ENCODE results near the gene ZCCHC17. TPM values are rescaled to one million over a fixed set of nuclear protein-coding genes. Genes with fewer than 3 reads are reported as not detected.
"Not testable (repeated sequence)": the region's sequence is repeated elsewhere in the genome, so short reads cannot be mapped to it uniquely, and the experiment has no call there.

ZCCHC17 gene
- total RNA-seq, 1 donor, result 30.4 TPM

- no peak for DNase-seq (ENCODE audit: insufficient read length, low spot score, missing footprints)
- no peaks in the 10 kb centered on the region for H3K36me3 ChIP-seq (ENCODE audit: insufficient read depth, low read length)
- H3K27ac ChIP-seq (ENCODE audit: low read depth, low read length), result no peak overlapping the region
Observed at GRCh38 chr1:31381394-31382294, 84.8 kb downstream of the ZCCHC17 start.

GRCh38 chr1:31382379-31382989, 85.7 kb downstream of the ZCCHC17 start:
- TF ChIP-seq CTCF (IDR thresholded peaks at IDR 0.05; ENCODE audit: extremely low read depth, low read depth, low read length), result no peak
- Histone ChIP-seq H2AFZ (ENCODE audit: low read length) (no peak overlapping the region), H4K20me1 (ENCODE audit: insufficient read depth, low read length) (no peaks in the 10 kb centered on the region), H3K4me2 (ENCODE audit: insufficient read depth, low read length) (no peak overlapping the region), H3K4me3 (ENCODE audit: insufficient read depth, low read length) (no peak overlapping the region), H3K79me2 (ENCODE audit: insufficient read depth, low read length) (no peaks in the 10 kb centered on the region), H3K27ac (ENCODE audit: low read depth, low read length) (no peak overlapping the region), H3K27me3 (ENCODE audit: insufficient read depth, low read length) (no peaks in the 10 kb centered on the region), H3K36me3 (ENCODE audit: insufficient read depth, low read length) (no peaks in the 10 kb centered on the region), H3K9me3 (ENCODE audit: low read depth, low read length) (no peaks in the 10 kb centered on the region), H3K4me1 (ENCODE audit: insufficient read depth, low read length) (peaks cover 18% of the 10 kb centered on the region)
- DNase-seq (ENCODE audit: insufficient read length, low spot score, missing footprints), result no peak

More at GRCh38 chr1:31381394-31382294, 84.8 kb downstream of the ZCCHC17 start:
- no peak overlapping the region for H2AFZ ChIP-seq (ENCODE audit: low read length)
- H4K20me1 ChIP-seq (ENCODE audit: insufficient read depth, low read length), result no peaks in the 10 kb centered on the region
- H3K4me3 ChIP-seq (ENCODE audit: insufficient read depth, low read length), result no peak overlapping the region
- H3K27me3 ChIP-seq (ENCODE audit: insufficient read depth, low read length), result no peaks in the 10 kb centered on the region
- no peaks in the 10 kb centered on the region for H3K79me2 ChIP-seq (ENCODE audit: insufficient read depth, low read length)
- peak overlapping the region; percentile 7 for H3K4me2 ChIP-seq (ENCODE audit: insufficient read depth, low read length)
- peaks cover 18% of the 10 kb centered on the region for H3K4me1 ChIP-seq (ENCODE audit: insufficient read depth, low read length)
- TF ChIP-seq CTCF (IDR thresholded peaks at IDR 0.05; ENCODE audit: extremely low read depth, low read depth, low read length), result no peak
- H3K9me3 ChIP-seq (ENCODE audit: low read depth, low read length), result no peaks in the 10 kb centered on the region

- Histone ChIP-seq H3K27me3 (ENCODE audit: insufficient read depth, low read length) (no peaks in the 10 kb centered on the region), H3K36me3 (ENCODE audit: insufficient read depth, low read length) (no peaks in the 10 kb centered on the region), H3K4me1 (ENCODE audit: insufficient read depth, low read length) (peaks cover 18% of the 10 kb centered on the region), H3K79me2 (ENCODE audit: insufficient read depth, low read length) (no peaks in the 10 kb centered on the region), H2AFZ (ENCODE audit: low read length) (no peak overlapping the region), H3K27ac (ENCODE audit: low read depth, low read length) (no peak overlapping the region), H3K9me3 (ENCODE audit: low read depth, low read length) (no peaks in the 10 kb centered on the region), H4K20me1 (ENCODE audit: insufficient read depth, low read length) (no peaks in the 10 kb centered on the region), H3K4me2 (ENCODE audit: insufficient read depth, low read length) (no peak overlapping the region), H3K4me3 (ENCODE audit: insufficient read depth, low read length) (no peak overlapping the region)
- no peak for DNase-seq (ENCODE audit: insufficient read length, low spot score, missing footprints)
- no peak for TF ChIP-seq CTCF (IDR thresholded peaks at IDR 0.05; ENCODE audit: extremely low read depth, low read depth, low read length)
Observed at GRCh38 chr1:31383967-31384366, 87.1 kb downstream of the ZCCHC17 start.

- peaks cover 11% of the 10 kb centered on the region for H3K4me1 ChIP-seq (ENCODE audit: insufficient read depth, low read length)
- H4K20me1 ChIP-seq (ENCODE audit: insufficient read depth, low read length); H3K27me3 ChIP-seq (ENCODE audit: insufficient read depth, low read length); H3K9me3 ChIP-seq (ENCODE audit: low read depth, low read length); H3K4me3 ChIP-seq (ENCODE audit: insufficient read depth, low read length); H2AFZ ChIP-seq (ENCODE audit: low read length); H3K4me2 ChIP-seq (ENCODE audit: insufficient read depth, low read length); H3K27ac ChIP-seq (ENCODE audit: low read depth, low read length); H3K79me2 ChIP-seq (ENCODE audit: insufficient read depth, low read length); H3K36me3 ChIP-seq (ENCODE audit: insufficient read depth, low read length); DNase-seq (ENCODE audit: insufficient read length, low spot score, missing footprints): not testable (repeated sequence)
Observed at GRCh38 chr1:31386576-31387243, 89.9 kb downstream of the ZCCHC17 start.
